DOHH2 (cell line): ENCODE results near the gene NUDT8.
"Not testable (repeated sequence)": the region's sequence is repeated elsewhere in the genome, so short reads cannot be mapped to it uniquely, and the experiment has no call there.

Experiments
- H3F3A ChIP-seq: fragments of 200-600 bp; sonication (generic), shearing (Covaris generic); 2 replicates; pipeline ENCODE4 v1.6.0; 2016; ENCODE audit warnings: antibody characterized with exemption, mild to moderate bottlenecking; ENCODE audit not compliant: control insufficient read depth, insufficient read depth
- H3K27ac ChIP-seq: fragments of 200-600 bp; sonication (generic); 2 replicates; pipeline ENCODE4 v1.5.1; 2014; ENCODE audit warnings: low read depth, mild to moderate bottlenecking, low read length, moderate library complexity
- H3K27me3 ChIP-seq: fragments of 200-600 bp; sonication (generic); 2 replicates; pipeline ENCODE4 v1.6.1; 2014; ENCODE audit warnings: mild to moderate bottlenecking, low read length, mixed read lengths; ENCODE audit not compliant: control insufficient read depth
- H3K36me3 ChIP-seq: fragments of 200-600 bp; sonication (generic); 2 replicates; pipeline ENCODE4 v1.6.1; 2014; ENCODE audit warnings: mild to moderate bottlenecking, low read length, moderate library complexity, mixed read lengths; ENCODE audit not compliant: control insufficient read depth
- H3K4me1 ChIP-seq: fragments of 200-600 bp; sonication (generic); 2 replicates; pipeline ENCODE4 v1.6.1; 2014; ENCODE audit warnings: mild to moderate bottlenecking, low read length, mixed read lengths; ENCODE audit not compliant: control insufficient read depth
- H3K4me2 ChIP-seq: fragments of 200-600 bp; sonication (generic); 2 replicates; pipeline ENCODE4 v1.6.0; 2014; ENCODE audit warnings: mild to moderate bottlenecking, low read length, moderate library complexity
- H3K4me3 ChIP-seq: fragments of 200-600 bp; sonication (generic); 2 replicates; pipeline ENCODE4 v1.5.1; 2014; ENCODE audit warnings: mild to moderate bottlenecking, low read length, mixed read lengths
- H3K79me2 ChIP-seq: fragments of 200-600 bp; sonication (generic); 2 replicates; pipeline ENCODE4 v1.6.1; 2014; ENCODE audit warnings: mild to moderate bottlenecking, low read length, mixed read lengths; ENCODE audit not compliant: control insufficient read depth
- H3K9me2 ChIP-seq: fragments of 200-600 bp; sonication (generic); replicated peaks from 2 replicates; pipeline ENCODE4 v1.6.1; 2014; ENCODE audit warnings: mild to moderate bottlenecking, low read length, mixed read lengths; ENCODE audit not compliant: control insufficient read depth
- H3K9me3 ChIP-seq: fragments of 200-600 bp; sonication (generic); 2 replicates; pipeline ENCODE4 v1.6.1; 2014; ENCODE audit warnings: antibody characterized with exemption, low read length, mixed read lengths; ENCODE audit not compliant: control insufficient read depth, insufficient read depth
- H4K20me1 ChIP-seq: fragments of 200-600 bp; sonication (generic); 2 replicates; pipeline ENCODE4 v1.6.0; 2014; ENCODE audit warnings: low read depth, mild to moderate bottlenecking, antibody characterized with exemption, low read length, moderate library complexity; ENCODE audit not compliant: control insufficient read depth, insufficient read depth

Gene NUDT8

GRCh38 chr11:67622905-67623304, 6.8 kb downstream of the NUDT8 start:
- H3K9me2 ChIP-seq, H3K4me1 ChIP-seq, H3K27ac ChIP-seq, H3K4me2 ChIP-seq, H3K9me3 ChIP-seq, H3K27me3 ChIP-seq, H3K36me3 ChIP-seq, H4K20me1 ChIP-seq, H3K4me3 ChIP-seq, H3F3A ChIP-seq, H3K79me2 ChIP-seq: not testable (repeated sequence)

- H3K79me2 ChIP-seq, H3K4me2 ChIP-seq: not testable (repeated sequence)
These were observed 7.8 kb downstream of the NUDT8 start for GRCh38 chr11:67621928-67622327.

GRCh38 chr11:67620621-67621020, 9.1 kb downstream of the NUDT8 start:
- peaks cover 12% of the 10 kb centered on the region for H3F3A ChIP-seq
- H3K4me1 ChIP-seq, H3K4me3 ChIP-seq, H3K79me2 ChIP-seq, H4K20me1 ChIP-seq, H3K9me2 ChIP-seq, H3K36me3 ChIP-seq, H3K27ac ChIP-seq, H3K4me2 ChIP-seq, H3K9me3 ChIP-seq, H3K27me3 ChIP-seq: not testable (repeated sequence)

More at GRCh38 chr11:67621928-67622327, 7.8 kb downstream of the NUDT8 start:
- not testable (repeated sequence) for H3K9me3 ChIP-seq, H3K27me3 ChIP-seq, H3K4me1 ChIP-seq, H3K4me3 ChIP-seq, H4K20me1 ChIP-seq, H3K9me2 ChIP-seq, H3K36me3 ChIP-seq, H3K27ac ChIP-seq
- H3F3A ChIP-seq: peaks cover 11% of the 10 kb centered on the region

GRCh38 chr11:67619683-67620618, 9.8 kb downstream of the NUDT8 start:
- not testable (repeated sequence) for H3K4me2 ChIP-seq, H3K27ac ChIP-seq, H3F3A ChIP-seq, H3K4me3 ChIP-seq, H3K36me3 ChIP-seq, H4K20me1 ChIP-seq, H3K79me2 ChIP-seq, H3K27me3 ChIP-seq, H3K9me3 ChIP-seq, H3K9me2 ChIP-seq
- peaks cover 16% of the 10 kb centered on the region for H3K4me1 ChIP-seq

- H3K4me1 ChIP-seq: peaks cover 24% of the 10 kb centered on the region
- H3K36me3 ChIP-seq, H3K4me3 ChIP-seq, H3F3A ChIP-seq, H3K27ac ChIP-seq, H3K9me3 ChIP-seq, H4K20me1 ChIP-seq, H3K27me3 ChIP-seq, H3K4me2 ChIP-seq, H3K79me2 ChIP-seq, H3K9me2 ChIP-seq: not testable (repeated sequence)
These were observed 10.7 kb downstream of the NUDT8 start for GRCh38 chr11:67618901-67619659.
